ENCODE data around the gene UBE2L5. TPM values are rescaled to one million over a fixed set of nuclear protein-coding genes. Genes with fewer than 3 reads are reported as not detected.

The UBE2L5 gene
- total RNA-seq, 1 donor from 2014 or later: not detected

GRCh38 chr13:30465593-30466357 is 43.5 kb downstream of the UBE2L5 start, which contains the start of gene HMGB1:
HMGB1 (minus strand) TSS chr13:30465936; CDS start chr13:30463680, 2,256 bp downstream.
- Mint-ChIP-seq H3K4me1 (ENCODE audit: low read depth, unreplicated experiment) (peaks cover 16% of the 10 kb centered on the region), H3K4me3 (ENCODE audit: unreplicated experiment) (peak within 1 kb of the TSS; percentile 94), H3K9me3 (ENCODE audit: unreplicated experiment) (no peaks in the 10 kb centered on the region), H3K36me3 (ENCODE audit: low read depth, unreplicated experiment) (no peaks in the 10 kb centered on the region), H3K27ac (ENCODE audit: unreplicated experiment) (peak within 1 kb of the TSS; percentile 99), H3K27me3 (ENCODE audit: low read depth, unreplicated experiment) (no peaks in the 10 kb centered on the region)
- H3K79me2 ChIP-seq (ENCODE audit: insufficient read depth, low read length): peaks cover 33% of the 10 kb centered on the region
- no peaks in the 10 kb centered on the region for H3K27me3 ChIP-seq (ENCODE audit: insufficient read depth, low read length)
- H3K4me2 ChIP-seq (ENCODE audit: low read length): peak within 1 kb of the TSS; percentile 85
- DNase-seq (ENCODE audit: low read depth) (peak; percentile 98), FAIRE-seq (peak; percentile 88)
- no peaks in the 10 kb centered on the region for H3K9me3 ChIP-seq (ENCODE audit: insufficient read depth, low read depth, low read length)
- peak within 1 kb of the TSS; percentile 95 for H3K27ac ChIP-seq (ENCODE audit: low read depth, low read length)
- H4K20me1 ChIP-seq (ENCODE audit: insufficient read depth, low read length): no peaks in the 10 kb centered on the region
- peak within 1 kb of the TSS; percentile 51 for H2AFZ ChIP-seq (ENCODE audit: low read depth, low read length)
- TF ChIP-seq EZH2 (IDR thresholded peaks at IDR 0.05; ENCODE audit: insufficient read depth, low read length): no peak
- TF ChIP-seq CTCF (IDR thresholded peaks at IDR 0.05; ENCODE audit: insufficient read depth, low read depth, low read length): no peak
- H3K4me3 ChIP-seq (ENCODE audit: insufficient read depth, low read depth, low read length): peak within 1 kb of the TSS; percentile 70
- H3K36me3 ChIP-seq (ENCODE audit: insufficient read depth, low read length): peaks cover 18% of the 10 kb centered on the region
- peaks cover 23% of the 10 kb centered on the region for H3K4me1 ChIP-seq (ENCODE audit: insufficient read depth, low read length)
- peak within 1 kb of the TSS; percentile 94 for H3K9ac ChIP-seq (ENCODE audit: low read length)

GRCh38 chr13:30466358-30466714 is 44.0 kb downstream of the UBE2L5 start:
- Histone ChIP-seq H4K20me1 (ENCODE audit: insufficient read depth, low read length) (no peaks in the 10 kb centered on the region), H3K9me3 (ENCODE audit: insufficient read depth, low read depth, low read length) (no peaks in the 10 kb centered on the region), H3K27ac (ENCODE audit: low read depth, low read length) (peak overlapping the region; percentile 95), H3K4me3 (ENCODE audit: insufficient read depth, low read depth, low read length) (peak overlapping the region; percentile 70), H3K4me2 (ENCODE audit: low read length) (peak overlapping the region; percentile 85), H2AFZ (ENCODE audit: low read depth, low read length) (peak overlapping the region; percentile 51), H3K36me3 (ENCODE audit: insufficient read depth, low read length) (peaks cover 18% of the 10 kb centered on the region), H3K4me1 (ENCODE audit: insufficient read depth, low read length) (peaks cover 23% of the 10 kb centered on the region), H3K9ac (ENCODE audit: low read length) (peak overlapping the region; percentile 94), H3K27me3 (ENCODE audit: insufficient read depth, low read length) (no peaks in the 10 kb centered on the region), H3K79me2 (ENCODE audit: insufficient read depth, low read length) (peaks cover 33% of the 10 kb centered on the region)
- Mint-ChIP-seq H3K27ac (ENCODE audit: unreplicated experiment) (peak overlapping the region; percentile 99), H3K4me3 (ENCODE audit: unreplicated experiment) (peak overlapping the region; percentile 94), H3K9me3 (ENCODE audit: unreplicated experiment) (no peaks in the 10 kb centered on the region), H3K4me1 (ENCODE audit: low read depth, unreplicated experiment) (peaks cover 14% of the 10 kb centered on the region), H3K36me3 (ENCODE audit: low read depth, unreplicated experiment) (no peaks in the 10 kb centered on the region), H3K27me3 (ENCODE audit: low read depth, unreplicated experiment) (no peaks in the 10 kb centered on the region)
- TF ChIP-seq EZH2 (IDR thresholded peaks at IDR 0.05; ENCODE audit: insufficient read depth, low read length): no peak
- no peak for TF ChIP-seq CTCF (IDR thresholded peaks at IDR 0.05; ENCODE audit: insufficient read depth, low read depth, low read length)
- FAIRE-seq (no peak), DNase-seq (ENCODE audit: low read depth) (peak; percentile 24)

- Histone ChIP-seq H3K27me3 (ENCODE audit: insufficient read depth, low read length) (no peaks in the 10 kb centered on the region), H3K36me3 (ENCODE audit: insufficient read depth, low read length) (peaks cover 15% of the 10 kb centered on the region), H2AFZ (ENCODE audit: low read depth, low read length) (peak overlapping the region; percentile 32), H4K20me1 (ENCODE audit: insufficient read depth, low read length) (no peaks in the 10 kb centered on the region), H3K9ac (ENCODE audit: low read length) (peak overlapping the region; percentile 94), H3K79me2 (ENCODE audit: insufficient read depth, low read length) (peaks cover 28% of the 10 kb centered on the region), H3K9me3 (ENCODE audit: insufficient read depth, low read depth, low read length) (no peaks in the 10 kb centered on the region), H3K4me1 (ENCODE audit: insufficient read depth, low read length) (peaks cover 23% of the 10 kb centered on the region), H3K27ac (ENCODE audit: low read depth, low read length) (peak overlapping the region; percentile 95), H3K4me3 (ENCODE audit: insufficient read depth, low read depth, low read length) (peak overlapping the region; percentile 70), H3K4me2 (ENCODE audit: low read length) (peak overlapping the region; percentile 85)
- FAIRE-seq (no peak), DNase-seq (ENCODE audit: low read depth) (peak; percentile 18)
- Mint-ChIP-seq H3K27me3 (ENCODE audit: low read depth, unreplicated experiment) (no peaks in the 10 kb centered on the region), H3K4me3 (ENCODE audit: unreplicated experiment) (no peak overlapping the region), H3K27ac (ENCODE audit: unreplicated experiment) (peak overlapping the region; percentile 50), H3K4me1 (ENCODE audit: low read depth, unreplicated experiment) (peaks cover 13% of the 10 kb centered on the region), H3K9me3 (ENCODE audit: unreplicated experiment) (no peaks in the 10 kb centered on the region), H3K36me3 (ENCODE audit: low read depth, unreplicated experiment) (no peaks in the 10 kb centered on the region)
- TF ChIP-seq CTCF (IDR thresholded peaks at IDR 0.05; ENCODE audit: insufficient read depth, low read depth, low read length) (no peak), EZH2 (IDR thresholded peaks at IDR 0.05; ENCODE audit: insufficient read depth, low read length) (no peak)
Observed at GRCh38 chr13:30466841-30467252, 44.6 kb downstream of the UBE2L5 start.

All from astrocyte (in vitro differentiated cells and primary cell).